Mononuclear cell (primary cell): ENCODE measurements around the gene MIS18BP1. TPM values are rescaled to one million over a fixed set of nuclear protein-coding genes. Genes with fewer than 3 reads are reported as not detected.

ENCODE experiments used
- H3K27me3 ChIP-seq: 2 replicates; pipeline ENCODE4 v1.6.0; 2011; ENCODE audit warnings: low read length, control low read depth; ENCODE audit not compliant: insufficient read depth
- H3K4me1 ChIP-seq: 2 replicates; pipeline ENCODE4 v1.5.1; 2011; ENCODE audit warnings: mild to moderate bottlenecking, low read length, control low read depth; ENCODE audit not compliant: insufficient read depth
- H3K4me3 ChIP-seq: 2 replicates; pipeline ENCODE4 v1.5.1; 2011; ENCODE audit warnings: mild to moderate bottlenecking, low read length, moderate library complexity
- H3K9me3 ChIP-seq: 2 replicates; pipeline ENCODE4 v1.5.1; 2011; ENCODE audit warnings: low read depth, mild to moderate bottlenecking, control low read depth, low read length
- total RNA-seq: library from RNA; depleted of rRNA; stranded (reverse); fragments of >200 nt; gene quantifications from one replicate; pipeline ENCODE4 v1.2.3, GENCODE V29; 2012

The MIS18BP1 gene
- total RNA-seq, 1 donor: 72.6 TPM

DNA sequence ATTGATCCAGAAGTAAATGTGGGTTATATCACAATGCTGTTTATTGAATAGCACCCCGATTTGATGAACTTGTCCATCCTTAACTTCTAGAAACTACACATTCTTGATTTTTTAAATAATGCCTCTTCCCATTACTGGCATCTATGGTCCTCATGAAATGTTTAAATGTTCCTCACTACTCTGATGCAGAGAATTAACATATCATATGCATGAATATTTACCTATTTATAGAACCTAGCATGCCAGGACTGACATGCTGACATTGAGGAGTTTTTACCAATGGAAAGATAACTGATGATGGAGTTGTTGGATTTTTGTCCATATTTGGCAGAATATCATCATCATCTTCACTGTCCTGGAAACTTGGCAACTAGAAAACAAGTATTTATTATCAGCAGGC lies 42.8 kb downstream of the MIS18BP1 start:
- Histone ChIP-seq H3K4me1 (no peaks in the 10 kb centered on the region), H3K4me3 (no peak overlapping the region), H3K9me3 (no peaks in the 10 kb centered on the region), H3K27me3 (no peaks in the 10 kb centered on the region)

DNA sequence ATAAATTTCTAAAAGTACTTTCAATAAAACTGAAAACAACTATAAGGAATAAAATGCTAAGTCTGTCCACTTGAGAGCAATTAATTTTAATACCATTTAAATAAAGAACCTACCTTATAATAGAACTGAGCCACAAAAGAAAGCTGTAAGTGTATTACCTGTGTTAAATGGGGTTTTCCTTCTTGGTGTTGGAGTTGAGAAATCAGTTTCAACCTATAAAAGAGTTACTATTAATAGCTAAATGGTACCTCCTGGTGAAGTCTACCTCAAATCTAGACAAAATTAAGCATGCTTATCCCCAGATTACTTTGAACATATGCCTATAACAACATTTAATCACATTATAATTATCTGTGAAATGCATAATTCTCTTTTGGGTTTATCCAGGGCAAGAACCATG lies 48.8 kb downstream of the MIS18BP1 start:
- no peaks in the 10 kb centered on the region for H3K4me1 ChIP-seq
- H3K4me3 ChIP-seq: no peak overlapping the region
- H3K27me3 ChIP-seq: no peaks in the 10 kb centered on the region
- no peaks in the 10 kb centered on the region for H3K9me3 ChIP-seq

DNA sequence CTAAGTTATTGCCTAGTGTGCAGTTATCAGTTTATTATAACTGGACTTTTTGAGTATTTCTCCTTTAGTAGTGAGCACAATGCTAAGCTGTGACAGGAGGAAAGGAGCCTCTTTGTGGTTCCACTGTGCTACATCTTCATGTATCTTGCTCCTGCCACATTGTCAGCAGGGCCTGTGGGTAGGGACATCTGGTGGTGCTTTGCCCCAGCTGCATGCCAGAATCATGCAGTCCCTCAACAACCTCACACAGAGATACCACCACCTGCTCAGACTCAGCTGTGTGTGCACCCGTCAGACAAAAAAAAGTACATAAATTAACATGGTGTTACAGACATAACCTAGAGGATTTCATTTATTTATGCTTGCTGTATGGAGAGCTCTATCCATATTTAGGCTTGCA lies 51.1 kb downstream of the MIS18BP1 start:
- Histone ChIP-seq H3K4me1 (no peaks in the 10 kb centered on the region), H3K4me3 (no peak overlapping the region), H3K27me3 (no peaks in the 10 kb centered on the region), H3K9me3 (no peaks in the 10 kb centered on the region)

DNA sequence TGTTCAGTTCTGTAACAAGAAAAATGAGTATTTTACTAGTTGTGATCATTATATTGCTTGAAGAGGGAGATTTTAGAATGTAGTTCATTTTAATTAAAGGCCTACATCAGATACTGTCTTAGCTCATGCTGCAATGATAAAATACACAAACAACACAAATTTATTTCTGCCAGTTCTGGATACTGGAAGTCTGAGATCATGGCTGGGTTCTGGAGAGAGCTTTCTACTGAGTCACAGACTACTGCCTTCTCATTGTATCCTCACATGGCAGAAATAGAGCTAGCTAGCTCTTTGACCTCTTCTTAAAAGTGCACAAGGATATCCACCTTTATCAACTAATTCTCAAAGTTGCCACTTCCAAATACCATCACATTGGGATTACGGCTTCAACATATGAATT lies 53.8 kb downstream of the MIS18BP1 start:
- H3K4me1 ChIP-seq: no peaks in the 10 kb centered on the region
- H3K27me3 ChIP-seq: no peaks in the 10 kb centered on the region
- H3K4me3 ChIP-seq: no peak overlapping the region
- no peaks in the 10 kb centered on the region for H3K9me3 ChIP-seq

DNA sequence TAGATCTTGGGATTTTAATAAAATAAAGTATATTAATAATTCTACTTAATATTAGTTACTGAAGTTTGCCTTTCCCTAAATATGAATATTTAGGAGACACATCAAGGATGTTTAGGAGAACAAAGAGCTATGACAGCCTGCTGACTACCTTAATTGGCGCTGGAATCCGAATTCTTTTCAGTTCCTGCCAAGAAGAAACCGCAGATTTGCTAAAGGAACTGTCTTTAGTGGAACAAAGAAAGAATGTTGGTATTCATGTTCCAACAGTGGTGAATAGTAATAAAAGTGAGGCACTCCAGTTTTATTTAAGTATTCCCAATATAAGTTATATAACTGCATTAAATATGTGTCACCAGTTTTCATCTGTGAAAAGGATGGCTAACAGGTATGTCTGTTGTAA lies 54.5 kb downstream of the MIS18BP1 start:
- Histone ChIP-seq H3K4me1 (no peaks in the 10 kb centered on the region), H3K4me3 (no peak overlapping the region), H3K27me3 (no peaks in the 10 kb centered on the region), H3K9me3 (no peaks in the 10 kb centered on the region)

DNA sequence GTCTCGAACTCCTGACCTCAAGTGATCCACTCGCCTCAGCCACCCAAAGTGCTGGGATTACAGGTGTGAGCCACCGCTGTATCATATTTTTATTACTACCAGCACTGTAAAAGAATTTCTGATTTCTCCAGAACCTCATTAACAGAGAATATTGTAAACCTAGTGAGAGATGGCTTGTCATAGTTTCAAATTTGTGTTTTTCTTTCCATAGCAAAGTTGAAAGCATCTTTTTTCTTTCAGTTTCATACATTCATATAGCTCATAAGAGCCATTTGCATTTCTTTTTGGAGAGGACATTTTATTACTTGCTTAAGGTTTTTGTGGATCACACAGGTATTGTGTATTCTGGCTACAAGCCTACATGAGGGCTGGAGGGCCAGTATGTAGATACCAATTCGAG lies 58.0 kb downstream of the MIS18BP1 start:
- Histone ChIP-seq H3K4me3 (no peak overlapping the region), H3K9me3 (no peaks in the 10 kb centered on the region), H3K4me1 (no peaks in the 10 kb centered on the region), H3K27me3 (no peaks in the 10 kb centered on the region)

DNA sequence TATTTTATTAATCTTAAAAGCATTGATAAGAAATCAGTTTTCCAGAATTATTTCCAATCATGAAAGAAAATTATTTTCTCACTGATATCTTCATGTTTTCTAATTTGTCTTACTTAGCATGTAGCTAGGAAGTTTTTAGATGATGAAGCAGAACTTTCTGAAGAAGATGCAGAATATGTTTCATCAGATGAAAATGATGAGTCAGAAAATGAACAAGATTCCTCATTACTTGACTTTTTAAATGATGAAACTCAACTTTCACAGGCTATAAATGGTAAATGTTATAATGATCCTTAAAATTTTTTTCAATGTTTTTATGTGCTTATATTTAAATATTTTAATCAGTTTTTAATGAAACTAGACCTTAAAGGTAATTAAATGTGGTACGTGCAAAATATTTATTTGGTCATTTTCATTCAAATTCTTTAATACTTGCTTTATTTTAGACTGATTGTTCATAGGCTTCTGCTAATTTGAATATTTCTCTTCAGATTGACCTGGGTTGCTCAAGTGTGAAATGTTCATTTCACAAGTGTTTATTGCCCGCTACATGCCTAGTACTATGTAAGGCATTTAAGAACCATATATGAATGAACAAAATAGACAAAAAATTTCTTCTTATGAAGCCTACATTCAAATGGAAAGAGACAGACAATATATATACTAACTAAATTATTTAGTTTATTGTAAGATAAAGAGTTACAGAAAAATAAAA lies 67.7 kb downstream of the MIS18BP1 start:
- Histone ChIP-seq H3K27me3 (no peaks in the 10 kb centered on the region), H3K4me1 (no peaks in the 10 kb centered on the region), H3K9me3 (no peaks in the 10 kb centered on the region), H3K4me3 (no peak overlapping the region)

DNA sequence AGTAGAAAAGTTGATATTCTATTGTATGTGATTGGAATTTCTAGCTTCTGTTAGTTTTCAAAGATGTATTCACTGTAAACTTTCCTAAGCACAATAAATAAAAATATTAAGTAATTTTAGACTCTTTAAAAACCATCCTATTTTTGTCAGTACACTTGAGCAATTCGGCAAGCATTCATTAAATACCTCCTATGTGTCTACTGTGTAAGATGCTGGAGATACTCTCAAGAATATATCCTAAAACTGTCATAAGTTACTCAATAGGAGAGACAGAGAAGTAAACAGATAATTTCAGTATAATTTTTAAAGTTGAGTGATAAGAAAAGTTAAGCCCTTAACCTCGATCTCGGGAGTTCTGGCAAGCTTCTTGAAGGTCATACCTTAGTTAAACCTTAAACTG lies 71.2 kb downstream of the MIS18BP1 start:
- Histone ChIP-seq H3K27me3 (no peaks in the 10 kb centered on the region), H3K9me3 (no peaks in the 10 kb centered on the region), H3K4me1 (no peaks in the 10 kb centered on the region), H3K4me3 (no peak overlapping the region)

DNA sequence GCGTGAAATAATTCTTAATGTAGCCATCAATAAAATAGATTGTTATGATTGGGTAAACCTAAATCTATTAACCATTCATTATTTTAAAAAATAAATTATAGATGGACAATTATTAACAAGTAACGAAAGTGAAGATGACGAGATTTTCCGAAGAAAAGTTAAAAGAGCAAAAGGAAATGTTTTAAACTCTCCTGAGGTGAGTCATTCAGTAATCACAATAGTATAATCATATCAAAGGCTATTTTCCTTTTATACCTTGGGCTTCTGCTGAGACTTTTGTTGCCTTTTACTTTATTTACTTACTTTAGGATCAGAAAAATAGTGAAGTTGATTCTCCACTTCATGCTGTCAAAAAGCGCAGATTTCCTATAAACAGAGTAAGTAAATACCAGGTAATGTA lies 71.7 kb downstream of the MIS18BP1 start:
- H3K4me1 ChIP-seq: no peaks in the 10 kb centered on the region
- H3K9me3 ChIP-seq: no peaks in the 10 kb centered on the region
- no peak overlapping the region for H3K4me3 ChIP-seq
- H3K27me3 ChIP-seq: no peaks in the 10 kb centered on the region

DNA sequence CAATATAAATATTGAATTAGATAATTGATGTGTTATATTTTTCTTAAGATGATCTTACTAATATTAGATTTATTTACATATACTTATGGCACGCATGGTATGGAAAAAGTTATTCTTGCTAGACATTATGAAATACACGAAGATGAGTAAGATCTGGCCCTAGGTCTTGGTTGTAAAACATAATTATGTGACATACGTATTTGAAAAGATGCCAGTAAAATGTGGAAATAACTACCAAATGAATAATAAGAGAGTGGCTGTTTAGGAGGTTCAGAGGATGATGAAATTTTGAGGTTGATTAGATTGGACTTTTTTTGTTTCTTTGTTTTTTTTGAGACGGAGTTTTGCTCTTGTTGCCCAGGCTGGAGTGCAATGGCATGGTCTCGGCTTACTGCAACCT lies 75.9 kb downstream of the MIS18BP1 start:
- no peaks in the 10 kb centered on the region for H3K27me3 ChIP-seq
- no peaks in the 10 kb centered on the region for H3K9me3 ChIP-seq
- H3K4me3 ChIP-seq: no peak overlapping the region
- no peaks in the 10 kb centered on the region for H3K4me1 ChIP-seq

DNA sequence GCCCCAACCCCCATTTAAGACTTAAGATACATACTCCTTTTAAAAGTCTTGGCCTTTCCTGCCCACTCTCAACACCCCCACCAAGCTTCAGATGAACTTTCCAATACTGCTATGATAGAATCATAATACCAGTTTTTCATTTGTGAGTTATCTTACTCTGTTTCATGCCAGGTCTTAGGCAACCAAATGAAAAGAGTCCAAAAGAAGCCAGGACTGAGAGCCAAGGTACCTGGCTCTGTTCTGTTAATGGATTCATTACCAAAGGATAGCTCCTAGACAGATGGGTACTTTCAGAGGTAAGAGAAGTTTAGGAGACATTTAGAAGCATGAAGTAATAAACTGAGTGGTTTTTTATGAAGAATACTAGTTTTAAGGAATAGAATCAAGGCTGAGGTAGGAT lies 83.1 kb downstream of the MIS18BP1 start:
- H3K4me3 ChIP-seq: no peak overlapping the region
- no peaks in the 10 kb centered on the region for H3K27me3 ChIP-seq
- no peaks in the 10 kb centered on the region for H3K9me3 ChIP-seq
- H3K4me1 ChIP-seq: no peaks in the 10 kb centered on the region

DNA sequence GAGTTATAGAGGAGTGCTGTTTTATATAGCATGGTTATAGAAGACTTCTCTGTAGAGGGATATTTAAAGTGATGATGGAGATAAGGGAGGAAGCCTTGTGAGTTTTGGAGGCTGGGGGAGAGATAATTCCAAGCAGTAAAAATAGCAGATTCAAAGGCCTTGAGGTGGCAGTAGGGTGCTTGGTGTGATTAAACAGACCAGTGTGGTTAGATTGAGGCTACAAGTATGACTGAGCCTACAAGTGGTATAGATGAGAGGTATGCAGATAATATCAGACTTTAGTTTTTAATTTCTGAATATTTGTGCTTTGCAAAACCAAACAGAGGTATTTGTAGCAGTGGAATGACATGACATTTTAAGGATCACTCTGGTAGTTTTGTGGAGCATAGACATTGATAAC lies 96.9 kb downstream of the MIS18BP1 start:
- no peaks in the 10 kb centered on the region for H3K27me3 ChIP-seq
- no peaks in the 10 kb centered on the region for H3K4me1 ChIP-seq
- no peak overlapping the region for H3K4me3 ChIP-seq
- no peaks in the 10 kb centered on the region for H3K9me3 ChIP-seq

Other genes starting within 250 kb of the MIS18BP1 start
- gene PRPF39, start 169.1 kb downstream of the MIS18BP1 start, total RNA-seq: 59.8 TPM
- gene FKBP3, start 118.7 kb downstream of the MIS18BP1 start, total RNA-seq: 36.2 TPM
- 11.2 TPM for gene FANCM, start 117.3 kb downstream of the MIS18BP1 start, total RNA-seq